Measurements from ENCODE around the gene TMEM119.
"Not testable (repeated sequence)": the region's sequence is repeated elsewhere in the genome, so short reads cannot be mapped to it uniquely, and the experiment has no call there.

Gene TMEM119

GRCh38 chr12:108634341-108634751 is 36.5 kb upstream of the TMEM119 start:
- peak; percentile 56 for DNase-seq

DNA sequence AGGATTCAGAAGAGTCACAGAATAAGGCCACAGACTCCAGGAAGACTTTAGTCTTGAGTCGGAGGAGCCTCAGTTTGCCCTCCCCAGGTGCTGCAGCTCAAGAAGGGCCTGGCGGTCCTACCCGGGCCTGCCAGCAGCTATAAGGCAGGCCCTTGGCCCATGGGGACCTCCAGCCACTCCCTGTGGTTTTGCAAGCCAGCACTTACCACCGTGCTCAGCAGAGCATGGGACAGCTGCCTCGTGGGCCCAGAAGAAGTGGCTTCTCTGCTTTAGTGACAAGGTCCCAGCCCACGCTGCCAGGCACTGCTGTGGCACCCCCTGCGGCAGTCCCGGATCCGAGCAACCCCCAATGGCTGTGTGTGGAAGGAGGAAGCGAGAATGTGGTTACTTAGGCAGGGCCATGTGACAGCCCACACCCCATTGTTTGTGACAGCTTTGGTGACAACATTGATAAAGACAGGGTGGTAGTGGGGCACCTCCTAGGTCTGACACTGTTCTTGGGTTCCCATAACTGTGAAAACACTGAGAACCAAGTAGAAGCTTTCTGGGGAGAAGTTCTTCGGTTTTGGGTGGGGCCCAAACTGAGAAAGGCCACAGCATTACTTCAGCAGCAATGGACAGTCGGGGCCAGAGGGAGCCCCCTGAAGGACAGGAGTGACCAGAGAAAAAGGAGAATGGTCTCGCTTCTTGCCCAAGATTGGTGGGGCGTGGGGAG is 35.8 kb upstream of the TMEM119 start, which contains the start of gene SELPLG:
Gene SELPLG, minus strand, starts transcription at position 361 of the 715 bp plus-strand sequence. CDS start 9,587 bp downstream, outside the sequence.
- peak; percentile 58 for DNase-seq

GRCh38 chr12:108633081-108633533 is 35.2 kb upstream of the TMEM119 start:
- DNase-seq: no peak

DNA sequence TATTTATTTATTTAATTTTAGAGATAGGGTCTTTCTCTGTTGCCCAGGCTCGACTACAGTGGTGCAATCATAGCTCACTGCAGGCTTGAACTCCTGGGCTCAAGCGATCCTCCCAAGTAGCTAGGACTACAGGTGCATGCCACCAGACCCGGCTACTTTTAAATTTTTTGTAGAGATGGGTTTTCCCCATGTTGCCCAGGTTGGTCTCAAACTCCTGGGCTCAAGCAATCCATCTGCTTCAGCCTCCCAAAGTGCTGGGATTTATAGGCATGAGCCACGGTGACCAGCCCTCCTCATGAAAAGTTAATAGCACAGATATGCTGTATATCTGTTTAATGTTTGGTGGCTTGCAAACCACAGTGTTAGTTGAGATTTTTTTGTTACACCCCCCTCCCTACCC is 33.4 kb upstream of the TMEM119 start:
- not testable (repeated sequence) for DNase-seq

- DNase-seq: no peak
Measured at GRCh38 chr12:108630481-108631207, 32.8 kb upstream of the TMEM119 start.

GRCh38 chr12:108629824-108630476 is 32.1 kb upstream of the TMEM119 start:
- DNase-seq: no peak

- no peak for DNase-seq
Measured at GRCh38 chr12:108629151-108629550, 31.3 kb upstream of the TMEM119 start.

GRCh38 chr12:108627134-108627920 is 29.4 kb upstream of the TMEM119 start:
- no peak for DNase-seq

DNA sequence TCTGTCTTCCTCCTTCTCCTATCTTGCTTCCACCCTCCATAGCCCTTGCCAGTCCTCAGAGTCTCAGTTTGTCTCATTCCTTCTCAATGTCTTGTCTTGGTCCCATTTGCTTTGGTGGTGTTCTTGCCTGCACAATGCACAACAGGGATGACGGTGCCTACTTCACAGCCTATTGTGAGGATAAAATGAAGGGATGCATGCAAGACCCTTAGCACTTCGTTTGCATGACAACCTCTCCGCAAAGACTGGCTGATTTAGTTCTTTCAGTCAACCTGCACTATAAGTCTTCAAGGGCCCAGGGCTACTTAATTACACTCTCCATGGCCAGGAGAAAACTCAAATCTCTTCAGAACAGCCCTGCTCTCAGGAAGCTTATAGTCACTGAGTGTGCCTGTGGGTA is 27.3 kb upstream of the TMEM119 start:
- no peak for DNase-seq

DNA sequence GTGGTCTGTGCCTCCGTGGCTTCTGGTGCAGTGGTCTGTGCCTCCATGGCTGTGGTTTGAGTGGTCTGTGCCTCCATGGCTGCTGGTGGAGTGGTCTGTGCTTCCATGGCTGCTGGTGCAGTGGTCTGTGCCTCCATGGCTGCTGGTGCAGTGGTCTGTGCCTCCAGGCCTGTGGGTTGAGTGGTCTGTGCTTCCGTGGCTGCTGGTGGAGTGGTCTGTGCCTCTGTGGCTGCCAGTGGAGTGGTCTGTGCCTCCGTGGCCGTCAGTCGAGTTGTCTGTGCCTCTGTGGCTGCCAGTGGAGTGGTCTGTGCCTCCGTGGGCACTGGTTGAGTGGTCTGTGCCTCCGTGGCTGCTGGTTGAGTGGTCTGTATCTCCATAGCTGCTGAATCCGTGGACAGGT is 25.7 kb upstream of the TMEM119 start:
- DNase-seq: no peak

GRCh38 chr12:108622921-108623514 is 25.1 kb upstream of the TMEM119 start:
- no peak for DNase-seq

- DNase-seq: no peak
Measured at GRCh38 chr12:108622421-108622820, 24.5 kb upstream of the TMEM119 start.

- no peak for DNase-seq
Measured at GRCh38 chr12:108621161-108621560, 23.3 kb upstream of the TMEM119 start.

DNA sequence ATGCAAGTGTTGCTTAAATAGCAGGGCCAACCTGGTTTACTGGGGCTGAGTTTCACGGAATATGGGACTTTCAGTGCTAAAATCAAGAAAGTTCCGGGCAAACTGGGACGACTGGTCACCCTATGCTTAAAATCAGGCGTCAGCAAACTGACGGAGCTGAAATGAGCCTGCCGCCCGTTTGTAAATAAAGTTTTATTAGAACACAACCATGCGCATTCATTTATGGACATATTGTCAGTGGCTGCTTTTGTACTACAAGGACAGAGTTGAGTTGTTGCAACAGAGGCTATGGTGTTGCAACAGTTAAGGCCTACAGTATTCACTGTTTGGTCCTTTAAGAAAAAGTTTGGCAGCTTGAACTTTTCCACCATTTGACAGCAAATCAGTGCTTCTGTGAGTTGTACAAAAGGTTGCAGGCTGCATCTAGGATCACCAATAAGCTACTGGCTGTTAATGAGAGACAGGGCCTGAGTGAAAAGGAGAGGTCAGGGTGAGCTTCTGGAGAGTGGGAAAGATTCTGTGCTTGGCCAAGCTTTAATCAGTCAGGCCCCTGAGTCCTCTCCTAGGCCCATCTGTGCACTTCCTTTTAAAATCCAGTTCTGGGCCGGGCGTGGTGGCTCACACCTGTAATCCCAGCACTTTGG is 22.5 kb upstream of the TMEM119 start:
- no peak for DNase-seq

GRCh38 chr12:108619369-108620160 is 21.7 kb upstream of the TMEM119 start:
- DNase-seq: no peak

DNA sequence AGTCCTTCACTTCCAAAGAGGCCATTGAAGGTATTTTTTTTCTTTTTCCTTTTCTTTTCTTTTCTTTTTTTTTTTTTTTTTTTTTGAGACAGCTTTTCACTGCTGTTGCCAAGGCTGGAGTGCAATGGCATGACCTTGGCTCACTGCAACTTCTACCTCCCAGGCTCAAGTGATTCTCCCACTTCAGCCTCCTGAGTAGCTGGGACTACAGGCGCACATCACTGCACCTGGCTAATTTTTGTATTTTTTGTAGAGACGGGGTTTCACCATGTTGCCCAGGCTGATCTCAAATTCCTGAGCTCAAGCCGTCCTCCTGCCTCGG is 21.0 kb upstream of the TMEM119 start:
- DNase-seq: not testable (repeated sequence)

- peak; percentile 88 for DNase-seq
Measured at GRCh38 chr12:108618079-108618952, 20.4 kb upstream of the TMEM119 start.

DNA sequence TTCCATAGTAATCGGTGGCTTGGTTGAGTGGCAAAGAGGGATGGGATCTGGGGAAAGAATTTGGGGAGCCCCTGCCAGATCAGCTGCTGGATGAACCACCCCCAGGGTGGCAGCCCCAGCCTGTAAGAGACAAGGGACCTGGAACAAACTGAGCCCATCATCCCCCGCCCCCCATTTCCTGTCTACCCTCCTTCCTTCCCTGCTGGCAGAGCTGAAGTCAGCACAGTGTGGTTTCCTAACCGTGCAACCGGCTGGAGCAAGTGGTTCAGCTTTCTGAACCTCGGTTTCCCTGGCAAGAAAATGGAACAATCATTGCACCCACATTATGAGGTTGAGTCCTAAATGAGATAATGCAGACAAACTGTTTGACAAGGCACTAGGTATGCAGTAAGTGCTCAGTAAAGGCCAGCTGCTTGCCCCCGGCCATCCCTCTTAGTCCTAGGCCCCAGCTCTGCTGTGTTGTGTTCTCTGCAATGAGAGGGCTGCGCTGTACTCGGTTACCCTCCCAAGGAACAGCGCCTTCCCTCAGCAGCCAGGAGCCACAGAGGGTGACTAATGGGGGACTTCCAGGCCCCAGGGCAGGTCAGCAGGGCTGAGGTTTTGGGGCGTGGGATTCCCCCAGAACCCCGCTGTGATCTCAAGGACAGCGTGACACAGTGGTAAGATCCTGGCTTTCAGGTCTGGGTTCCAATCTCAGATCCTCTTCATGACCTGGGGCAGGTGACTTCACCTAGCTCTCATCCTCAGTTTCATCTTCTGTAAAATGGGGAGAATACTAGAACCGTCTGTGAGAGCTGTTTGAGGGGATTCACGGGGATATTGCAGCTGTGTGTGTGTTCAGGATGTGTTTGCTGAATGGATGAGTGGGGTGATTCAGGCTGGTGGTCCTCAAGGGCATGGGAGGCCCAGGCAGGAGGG is 19.3 kb upstream of the TMEM119 start:
- DNase-seq: no peak

DNA sequence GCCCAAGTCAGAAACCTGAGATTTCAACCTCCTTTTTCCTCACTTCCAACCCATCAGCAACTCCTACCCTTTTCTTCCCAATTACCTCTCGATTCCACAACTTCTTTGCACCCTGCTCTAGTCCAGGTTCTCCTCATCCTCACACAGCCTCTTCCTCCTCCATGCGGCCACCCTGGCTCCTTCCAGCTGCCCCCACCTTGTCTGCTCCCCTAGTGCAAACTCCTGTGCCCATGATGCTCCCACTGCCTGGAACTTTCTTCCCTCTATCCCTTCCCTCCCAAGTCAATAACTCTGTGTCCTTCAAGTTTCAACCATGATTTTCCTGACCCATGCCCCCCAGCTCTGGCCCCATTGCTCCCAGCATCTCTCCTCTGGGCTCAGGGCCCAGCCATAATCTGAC is 18.5 kb upstream of the TMEM119 start:
- DNase-seq: no peak
